H9 (cell line): ENCODE data around the gene MADCAM1. TPM values are rescaled to one million over a fixed set of nuclear protein-coding genes. Genes with fewer than 3 reads are reported as not detected.

Experiments used
- DNase-seq: peaks from one replicate; pipeline ENCODE4 v3.0.0-alpha.2; 2017
- H2AFZ ChIP-seq: one replicate; pipeline ENCODE4 v1.6.1; 2013; ENCODE audit warnings: mild to moderate bottlenecking, low read length, control low read depth, moderate library complexity
- H2AK5ac ChIP-seq: 2 replicates; pipeline ENCODE4 v1.6.1; 2013; ENCODE audit warnings: low read length, control low read depth, mixed read lengths; ENCODE audit not compliant: insufficient read length
- H2BK120ac ChIP-seq: one replicate; pipeline ENCODE4 v1.6.1; 2013; ENCODE audit warnings: low read depth, mild to moderate bottlenecking, low read length, control low read depth, inconsistent platforms; ENCODE audit not compliant: poor library complexity, severe bottlenecking
- H2BK12ac ChIP-seq: 2 replicates; pipeline ENCODE4 v1.6.1; 2013; ENCODE audit warnings: low read length, control low read depth, mixed read lengths, low read depth; ENCODE audit not compliant: insufficient read length
- H2BK15ac ChIP-seq: 2 replicates; pipeline ENCODE4 v1.6.1; 2013; ENCODE audit warnings: low read depth, low read length, control low read depth
- H2BK20ac ChIP-seq: one replicate; pipeline ENCODE4 v1.6.1; 2013; ENCODE audit warnings: low read depth, mild to moderate bottlenecking, low read length, control low read depth, inconsistent platforms; ENCODE audit not compliant: poor library complexity, severe bottlenecking
- H2BK5ac ChIP-seq: 2 replicates; pipeline ENCODE4 v1.6.1; 2013; ENCODE audit warnings: low read length, control low read depth, mixed read lengths; ENCODE audit not compliant: insufficient read length
- H3K14ac ChIP-seq: 2 replicates; pipeline ENCODE4 v1.6.1; 2013; ENCODE audit warnings: low read length, control low read depth; ENCODE audit not compliant: insufficient read depth
- H3K18ac ChIP-seq: 2 replicates; pipeline ENCODE4 v1.6.1; 2013; ENCODE audit warnings: low read depth, mild to moderate bottlenecking, mixed read lengths, low read length, control low read depth; ENCODE audit not compliant: insufficient read length
- H3K23ac ChIP-seq: 2 replicates; pipeline ENCODE4 v1.6.1; 2013; ENCODE audit warnings: low read length, control low read depth, mixed read lengths, low read depth; ENCODE audit not compliant: insufficient read length
- H3K23me2 ChIP-seq: 2 replicates; pipeline ENCODE4 v1.6.1; 2013; ENCODE audit warnings: low read depth, mild to moderate bottlenecking, mixed read lengths, low read length, control low read depth; ENCODE audit not compliant: insufficient read length, poor library complexity, severe bottlenecking
- H3K27ac ChIP-seq: 2 replicates; pipeline ENCODE4 v1.5.1; 2013; ENCODE audit warnings: low read length, control low read depth, mixed read lengths, low read depth; ENCODE audit not compliant: insufficient read length
- H3K27me3 ChIP-seq: 2 replicates; pipeline ENCODE4 v1.6.1; 2013; ENCODE audit warnings: low read length, control low read depth, inconsistent platforms; ENCODE audit not compliant: insufficient read depth
- H3K4ac ChIP-seq: 2 replicates; pipeline ENCODE4 v1.6.1; 2013; ENCODE audit warnings: low read depth, mild to moderate bottlenecking, control low read depth, inconsistent platforms, low read length, moderate library complexity
- H3K4me1 ChIP-seq: 2 replicates; pipeline ENCODE4 v1.6.1; 2013; ENCODE audit warnings: low read length, control low read depth, inconsistent platforms; ENCODE audit not compliant: insufficient read depth
- H3K4me2 ChIP-seq: 2 replicates; pipeline ENCODE4 v1.6.1; 2013; ENCODE audit warnings: low read length, control low read depth, mixed read lengths; ENCODE audit not compliant: insufficient read length, insufficient read depth
- H3K56ac ChIP-seq: 2 replicates; pipeline ENCODE4 v1.6.1; 2013; ENCODE audit warnings: low read depth, mild to moderate bottlenecking, mixed read lengths, low read length, control low read depth; ENCODE audit not compliant: insufficient read length
- H3K79me1 ChIP-seq: 2 replicates; pipeline ENCODE4 v1.6.1; 2013; ENCODE audit warnings: low read depth, mild to moderate bottlenecking, moderate library complexity, low read length, control low read depth, inconsistent platforms; ENCODE audit not compliant: insufficient read depth, poor library complexity, severe bottlenecking
- H3K79me2 ChIP-seq: 2 replicates; pipeline ENCODE4 v1.6.1; 2013; ENCODE audit warnings: low read length, control low read depth, inconsistent platforms; ENCODE audit not compliant: insufficient read depth
- H3K9ac ChIP-seq: 2 replicates; pipeline ENCODE4 v1.6.1; 2013; ENCODE audit warnings: low read length, control low read depth, mixed read lengths; ENCODE audit not compliant: insufficient read length; ENCODE audit errors: extremely low read depth
- H3K9me3 ChIP-seq: one replicate; pipeline ENCODE4 v1.6.1; 2013; ENCODE audit warnings: low read depth, low read length, inconsistent platforms; ENCODE audit not compliant: control insufficient read depth
- H3T11ph ChIP-seq: one replicate; pipeline ENCODE4 v1.6.1; 2013; ENCODE audit warnings: mild to moderate bottlenecking, low read length, control low read depth, inconsistent platforms
- H4K20me1 ChIP-seq: one replicate; pipeline ENCODE4 v1.6.1; 2013; ENCODE audit not compliant: control insufficient read depth, insufficient read length, insufficient read depth
- H4K5ac ChIP-seq: 2 replicates; pipeline ENCODE4 v1.6.1; 2013; ENCODE audit warnings: low read depth, mild to moderate bottlenecking, mixed read lengths, low read length, control low read depth; ENCODE audit not compliant: insufficient read length
- H4K8ac ChIP-seq: replicated peaks from 2 replicates; pipeline ENCODE4 v1.6.1; 2013; ENCODE audit warnings: low read length, control low read depth, mixed read lengths, low read depth; ENCODE audit not compliant: insufficient read length
- H4K91ac ChIP-seq: 2 replicates; pipeline ENCODE4 v1.6.1; 2013; ENCODE audit warnings: low read depth, mild to moderate bottlenecking, moderate library complexity, mixed read lengths, low read length, control low read depth; ENCODE audit not compliant: insufficient read length
- H3K27ac Mint-ChIP-seq, 3 experiments: 2 replicates in 2 of 3; 3 replicates in 1 of 3; pipeline ENCODE4 v1.8.0; 2020 to 2021; ENCODE audit warnings: mixed read lengths in 3 of 3, mild to moderate bottlenecking in 1 of 3, moderate library complexity in 1 of 3
- H3K27me3 Mint-ChIP-seq: 2 replicates; pipeline ENCODE4 v1.8.0; 2021; ENCODE audit warnings: low read depth, mild to moderate bottlenecking, moderate library complexity, mixed read lengths
- H3K36me3 Mint-ChIP-seq, 3 experiments: 2 replicates in 2 of 3; 3 replicates in 1 of 3; pipeline ENCODE4 v1.8.0; 2020 to 2021; ENCODE audit warnings: low read depth in 3 of 3, mixed read lengths in 3 of 3; ENCODE audit not compliant: insufficient read depth in 1 of 3
- H3K4me1 Mint-ChIP-seq, 2 experiments: 2 replicates each; pipeline ENCODE4 v1.8.0; 2020; ENCODE audit warnings: mixed read lengths in 2 of 2
- H3K4me3 Mint-ChIP-seq, 2 experiments: 2 replicates in 1 of 2; 3 replicates in 1 of 2; pipeline ENCODE4 v1.8.0; 2020 to 2021; ENCODE audit warnings: mild to moderate bottlenecking in 2 of 2, mixed read lengths in 2 of 2, moderate library complexity in 1 of 2
- H3K9me3 Mint-ChIP-seq, 2 experiments: 2 replicates in 1 of 2; 3 replicates in 1 of 2; pipeline ENCODE4 v1.8.0; 2020; ENCODE audit warnings: mild to moderate bottlenecking in 2 of 2, mixed read lengths in 2 of 2, moderate library complexity in 1 of 2
- WGBS: extraction: QIAGEN DNeasy Blood & Tissue Kit; methylation state at CpG from one replicate; pipeline ENCODE4 v1.1.7; 2013; ENCODE audit warnings: missing lambda C conversion rate, low lambda C conversion rate, mixed read lengths; ENCODE audit not compliant: insufficient read length; ENCODE audit errors: extremely low coverage; 5-methylcytosine and 5-hydroxymethylcytosine counted together
- total RNA-seq: library from RNA; stranded (reverse); gene quantifications from 2 replicates; pipeline ENCODE4 v1.2.1, GENCODE V29; 2021
- TF ChIP-seq, protein P1 (sequence below): fragments of 200-600 bp; sonication (generic); conservative IDR thresholded peaks from 3 replicates; pipeline ENCODE4 v1.8.0; 2021; ENCODE audit warnings: antibody characterized with exemption, mild to moderate bottlenecking

The MADCAM1 gene
- total RNA-seq, 1 experiment from 2014 or later = 1.2 TPM

DNA sequence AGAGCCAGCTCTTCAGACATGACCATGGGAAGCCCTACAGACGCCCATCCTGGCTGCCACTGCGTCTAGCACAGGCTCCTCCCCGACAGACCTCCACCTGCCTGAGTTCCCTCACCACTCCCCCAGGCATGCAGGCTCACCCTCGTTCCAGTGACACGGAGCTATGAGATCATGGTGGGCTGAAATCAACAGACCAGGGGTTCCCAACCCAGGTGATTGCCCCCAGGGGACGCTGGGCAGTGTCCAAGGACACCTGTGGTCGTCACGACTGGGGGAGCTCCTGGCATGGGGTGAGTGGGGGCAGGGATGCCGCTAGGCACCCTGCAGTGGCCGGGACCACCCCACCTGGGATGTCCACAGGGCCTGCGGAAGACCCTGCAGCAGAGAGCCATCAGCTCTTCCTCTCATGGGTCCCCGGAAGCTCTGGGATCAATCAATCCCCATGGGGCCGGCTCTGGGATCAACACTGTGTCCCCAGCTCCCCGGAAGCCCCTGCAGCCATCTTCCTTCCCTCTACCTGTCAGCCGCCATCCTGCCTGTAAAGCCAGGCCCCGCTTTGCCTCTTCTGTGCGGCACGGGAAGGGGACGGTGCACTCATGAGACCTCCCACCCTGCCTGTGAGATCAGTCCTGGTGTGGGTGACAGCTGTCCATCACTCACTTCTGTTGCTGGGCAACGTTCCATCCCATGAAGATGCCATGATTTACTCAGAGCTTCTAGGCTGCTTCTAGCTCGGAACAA, 12.8 kb upstream of the MADCAM1 start:
- DNase-seq = no peak
- Histone ChIP-seq H2BK12ac (no peak overlapping the region), H3K27ac (no peak overlapping the region), H2BK20ac (no peak overlapping the region), H3K4me2 (no peak overlapping the region), H4K91ac (no peak overlapping the region), H2BK5ac (no peak overlapping the region), H3K27me3 (no peaks in the 10 kb centered on the region), H3K79me1 (no peaks in the 10 kb centered on the region), H3K18ac (no peak overlapping the region), H3K79me2 (no peaks in the 10 kb centered on the region), H2BK120ac (no peak overlapping the region), H4K20me1 (peaks cover 4% of the 10 kb centered on the region), H2BK15ac (no peak overlapping the region), H3K9me3 (no peaks in the 10 kb centered on the region), H3K4me1 (no peaks in the 10 kb centered on the region; the same call in 1 of the 2 replicates), H4K5ac (no peak overlapping the region), H3K9ac (no peak overlapping the region), H3K56ac (no peak overlapping the region), H3K23me2 (peaks cover 2% of the 10 kb centered on the region), H3K4ac (no peak overlapping the region), H3T11ph (no peak overlapping the region), H3K14ac (no peak overlapping the region), H3K23ac (no peak overlapping the region), H2AK5ac (no peak overlapping the region), H4K8ac (no peak overlapping the region), H2AFZ (no peak overlapping the region)
- Mint-ChIP-seq H3K27me3 (peaks cover 39% of the 10 kb centered on the region), H3K9me3 (peaks cover 16 to 24% of the 10 kb centered on the region in 2 experiments), H3K27ac (peak overlapping the region in 1 of 3 experiments; percentile 80; a peak in 1 of 7 replicates), H3K36me3 (peaks cover 2 to 10% (median 5%) of the 10 kb centered on the region in 3 experiments; a peak in 5 of 7 replicates), H3K4me1 (peaks cover 24 to 28% of the 10 kb centered on the region in 2 experiments), H3K4me3 (no peak overlapping the region)
- TF ChIP-seq, protein P1, sequence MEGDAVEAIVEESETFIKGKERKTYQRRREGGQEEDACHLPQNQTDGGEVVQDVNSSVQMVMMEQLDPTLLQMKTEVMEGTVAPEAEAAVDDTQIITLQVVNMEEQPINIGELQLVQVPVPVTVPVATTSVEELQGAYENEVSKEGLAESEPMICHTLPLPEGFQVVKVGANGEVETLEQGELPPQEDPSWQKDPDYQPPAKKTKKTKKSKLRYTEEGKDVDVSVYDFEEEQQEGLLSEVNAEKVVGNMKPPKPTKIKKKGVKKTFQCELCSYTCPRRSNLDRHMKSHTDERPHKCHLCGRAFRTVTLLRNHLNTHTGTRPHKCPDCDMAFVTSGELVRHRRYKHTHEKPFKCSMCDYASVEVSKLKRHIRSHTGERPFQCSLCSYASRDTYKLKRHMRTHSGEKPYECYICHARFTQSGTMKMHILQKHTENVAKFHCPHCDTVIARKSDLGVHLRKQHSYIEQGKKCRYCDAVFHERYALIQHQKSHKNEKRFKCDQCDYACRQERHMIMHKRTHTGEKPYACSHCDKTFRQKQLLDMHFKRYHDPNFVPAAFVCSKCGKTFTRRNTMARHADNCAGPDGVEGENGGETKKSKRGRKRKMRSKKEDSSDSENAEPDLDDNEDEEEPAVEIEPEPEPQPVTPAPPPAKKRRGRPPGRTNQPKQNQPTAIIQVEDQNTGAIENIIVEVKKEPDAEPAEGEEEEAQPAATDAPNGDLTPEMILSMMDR = no peak
- WGBS = no CpG with 5 or more reads among the region's 21 CpGs
